GM12878 (cell line): ENCODE data around the gene ABCC5. TPM values are rescaled to one million over a fixed set of nuclear protein-coding genes. Genes with fewer than 3 reads are reported as not detected.

Experiments used
- ATAC-seq: fragments of 200-7000 bp; cut with Tn5 transposase; 3 replicates; pipeline ENCODE4 v1.9.1; 2020; ENCODE audit warnings: mild to moderate bottlenecking, moderate library complexity
- BruUV-seq: library from RNA; stranded (reverse); fragments of 400-500 nt; replicated peaks from 2 replicates; lab custom pipeline; 2021; lab: Mats Ljungman, UMichigan
- CTCF ChIA-PET: fragments of 300-600 bp; sonication (Branson Sonifier 250); formaldehyde crosslinking; extraction: SDS; loops from one replicate; lab custom pipeline; 2021; ENCODE audit warnings: inconsistent platforms; lab: Yijun Ruan, JAX
- POLR2A ChIA-PET: fragments of 350-600 bp; formaldehyde crosslinking; extraction: SDS; loops from one replicate; lab custom pipeline; 2021; ENCODE audit warnings: inconsistent platforms; lab: Charles Lee
- RAD21 ChIA-PET: fragments of 300-600 bp; sonication (Branson Sonifier 250); formaldehyde crosslinking; loops from one replicate; lab custom pipeline; 2023; ENCODE audit warnings: antibody characterized with exemption; ENCODE audit not compliant: unreplicated experiment; lab: Charles Lee
- SMC1A ChIA-PET: fragments of 300-600 bp; sonication (Branson Sonifier 250); formaldehyde crosslinking; loops from one replicate; lab custom pipeline; 2023; ENCODE audit not compliant: unreplicated experiment, uncharacterized antibody; lab: Charles Lee
- DNase-seq: peaks from one replicate; pipeline ENCODE4 v3.0.0-alpha.2; 2011; ENCODE audit warnings: low read depth, low spot score
- FAIRE-seq: peaks from 3 replicates; lab custom pipeline; 2011; peaks lifted over from hg19 to GRCh38; lab: Jason Lieb, UNC
- H2AFZ ChIP-seq: 2 replicates; pipeline ENCODE4 v1.6.0; 2011; ENCODE audit warnings: low read depth, low read length, control low read depth; ENCODE audit not compliant: control insufficient read depth
- H3K27ac ChIP-seq: 2 replicates; pipeline ENCODE4 v1.5.1; 2011; ENCODE audit warnings: control low read depth; ENCODE audit not compliant: control insufficient read depth, insufficient read depth
- H3K27me3 ChIP-seq, 2 experiments: replicated peaks in 1 of 2; 2 replicates each; pipeline versions ENCODE4 v1.6.0 to v1.6.1; 2011; ENCODE audit warnings: low read length in 1 of 2; ENCODE audit not compliant: control insufficient read depth in 2 of 2, insufficient read depth in 2 of 2
- H3K36me3 ChIP-seq, 2 experiments: 2 replicates each; pipeline ENCODE4 v1.5.1; 2011; ENCODE audit warnings: low read length in 1 of 2; ENCODE audit not compliant: control insufficient read depth in 2 of 2, insufficient read depth in 2 of 2
- H3K4me1 ChIP-seq: 2 replicates; pipeline ENCODE4 v1.6.1; 2011; ENCODE audit warnings: mild to moderate bottlenecking, low read length, moderate library complexity, mixed read lengths; ENCODE audit not compliant: control insufficient read depth, insufficient read depth
- H3K4me2 ChIP-seq: 2 replicates; pipeline ENCODE4 v1.6.0; 2011; ENCODE audit warnings: control low read depth; ENCODE audit not compliant: control insufficient read depth, insufficient read depth
- H3K4me3 ChIP-seq: fragments of 200-600 bp; sonication (generic); 2 replicates; pipeline ENCODE4 v1.5.1; 2016
- H3K79me2 ChIP-seq: 2 replicates; pipeline ENCODE4 v1.6.0; 2011; ENCODE audit warnings: low read length; ENCODE audit not compliant: control insufficient read depth, insufficient read depth
- H3K9ac ChIP-seq: 2 replicates; pipeline ENCODE4 v1.8.0; 2011; ENCODE audit warnings: low read length, control low read depth, mixed read lengths; ENCODE audit not compliant: control insufficient read depth, insufficient read depth
- H3K9me3 ChIP-seq: replicated peaks from 3 replicates; pipeline ENCODE4 v1.5.1; 2011; ENCODE audit warnings: mild to moderate bottlenecking, low read length; ENCODE audit not compliant: control insufficient read depth, insufficient read depth
- H4K20me1 ChIP-seq: 2 replicates; pipeline ENCODE4 v1.6.0; 2011; ENCODE audit not compliant: control insufficient read depth, insufficient read depth
- CHD1 ChIP-seq: IDR thresholded peaks from 2 replicates; pipeline ENCODE4 v1.6.1; 2012; ENCODE audit warnings: low read depth, low read length, improper control_type of control experiment
- IKZF2 ChIP-seq, 2 experiments: fragments of 450-650 bp; IDR thresholded peaks; 2 replicates each; pipeline ENCODE4 v1.6.1; 2017; ENCODE audit warnings: mild to moderate bottlenecking in 2 of 2, moderate library complexity in 2 of 2
- JUNB ChIP-seq: IDR thresholded peaks from 2 replicates; pipeline ENCODE4 v1.6.1; 2016; ENCODE audit warnings: antibody characterized with exemption, mild to moderate bottlenecking
- KDM1A ChIP-seq: fragments of 200-600 bp; sonication (generic); IDR thresholded peaks from 2 replicates; pipeline ENCODE4 v1.6.1; 2016; ENCODE audit warnings: borderline replicate concordance
- POLR2A ChIP-seq: IDR thresholded peaks from 2 replicates; pipeline ENCODE4 v1.6.1; 2011; ENCODE audit warnings: low read depth, mild to moderate bottlenecking, low read length
- RAD21 ChIP-seq: IDR thresholded peaks from 2 replicates; pipeline ENCODE4 v1.6.1; 2011; ENCODE audit warnings: mild to moderate bottlenecking, low read depth, low read length, moderate library complexity; ENCODE audit not compliant: insufficient read depth
- RBBP5 ChIP-seq: fragments of 200-600 bp; sonication (generic); conservative IDR thresholded peaks from 2 replicates; pipeline ENCODE4 v1.6.1; 2016
- RUNX3 ChIP-seq: IDR thresholded peaks from 2 replicates; pipeline ENCODE4 v1.6.1; 2012; ENCODE audit warnings: low read length, inconsistent platforms
- SREBF2 ChIP-seq: IDR thresholded peaks from 2 replicates; pipeline ENCODE4 v1.6.1; 2012; ENCODE audit warnings: mild to moderate bottlenecking, low read length
- STAT1 ChIP-seq: fragments of 450-650 bp; conservative IDR thresholded peaks from 2 replicates; pipeline ENCODE4 v1.6.1; 2014; ENCODE audit warnings: antibody characterized with exemption, mild to moderate bottlenecking
- WGBS: methylation state at CpG from one replicate; pipeline ENCODE4 v1.1.6; 2016; ENCODE audit warnings: low lambda C conversion rate; ENCODE audit not compliant: insufficient replicate concordance, insufficient coverage; ENCODE audit errors: missing lambda C conversion rate; 5-methylcytosine and 5-hydroxymethylcytosine counted together
- in situ Hi-C: fragments of 300-500 bp; cut with MboI; formaldehyde crosslinking; loops from 9 replicates; pipeline ENCODE4 v1.14.3; 2018; ENCODE audit warnings: mixed read lengths
- intact Hi-C: fragments of 100-400 bp; cut with micrococcal nuclease; formaldehyde crosslinking; loops from one replicate; pipeline ENCODE4 v1.14.2; 2022; ENCODE audit not compliant: unreplicated experiment
- polyA plus RNA-seq, 11 experiments: library from polyadenylated mRNA; depleted of rRNA in 4 of 11; unstranded in 6 of 11; stranded (reverse) in 5 of 11; fragments of >200 nt; fragmentation: Nextera tagmentation in 4 of 11; fragmentation: Illumina TruSeq in 1 of 11; extraction: Ambion mirVana in 4 of 11; extraction: Trizol in 1 of 11; gene quantifications; 1 replicate in 1 of 11; 2 replicates in 10 of 11; pipeline versions ENCODE4 v1.2.1 to v1.2.3, GENCODE V29; 2011 to 2016; ENCODE audit warnings: inconsistent platforms in 2 of 11, missing spikeins in 2 of 11, low read depth in 1 of 11
- total RNA-seq, 4 experiments: library from RNA; depleted of rRNA in 3 of 4; stranded (reverse); fragments of >200 nt in 3 of 4; fragmentation: Illumina TruSeq in 1 of 4; extraction: Trizol in 1 of 4; gene quantifications; 2 replicates each; pipeline versions ENCODE4 v1.2.1 to v1.2.3, GENCODE V29; 2013 to 2021
- TF ChIP-seq, protein P1 (sequence below): fragments of 150-350 bp; IDR thresholded peaks from 2 replicates; pipeline ENCODE4 v1.6.1; 2016; ENCODE audit warnings: low read depth, low read length
- TF ChIP-seq, protein P2 (sequence below): fragments of 450-650 bp; IDR thresholded peaks from 2 replicates; pipeline ENCODE4 v1.6.1; 2014; ENCODE audit warnings: mild to moderate bottlenecking
- TF ChIP-seq, protein P3 (sequence below): fragments of 450-650 bp; IDR thresholded peaks from 2 replicates; pipeline ENCODE4 v1.6.1; 2016; ENCODE audit warnings: mild to moderate bottlenecking

Gene ABCC5
- total and polyA plus RNA-seq, 10 of the 15 experiments (the other 5 are each of a cell fraction or from before 2014, with no cell fraction given): 6.0 to 17.8 (median 9.7) TPM

DNA sequence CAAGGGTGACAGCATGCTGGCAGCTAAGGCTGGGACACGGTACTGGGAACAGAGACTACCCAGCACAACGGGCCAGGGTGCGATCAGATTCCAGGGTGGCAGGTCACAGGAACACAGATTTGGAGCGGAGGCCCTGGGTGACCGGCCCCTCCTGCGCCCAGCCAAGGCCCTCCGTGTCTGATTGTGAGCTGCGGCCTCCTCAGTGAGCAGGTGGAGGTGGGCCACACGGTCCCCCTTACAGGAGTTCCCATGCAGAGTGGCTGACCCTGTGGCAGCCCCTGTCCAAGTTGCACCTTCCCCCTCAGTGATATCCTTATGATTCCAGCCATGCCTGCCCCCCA, 104.1 kb downstream of the ABCC5 start (continued):
- TF ChIP-seq, protein P1, sequence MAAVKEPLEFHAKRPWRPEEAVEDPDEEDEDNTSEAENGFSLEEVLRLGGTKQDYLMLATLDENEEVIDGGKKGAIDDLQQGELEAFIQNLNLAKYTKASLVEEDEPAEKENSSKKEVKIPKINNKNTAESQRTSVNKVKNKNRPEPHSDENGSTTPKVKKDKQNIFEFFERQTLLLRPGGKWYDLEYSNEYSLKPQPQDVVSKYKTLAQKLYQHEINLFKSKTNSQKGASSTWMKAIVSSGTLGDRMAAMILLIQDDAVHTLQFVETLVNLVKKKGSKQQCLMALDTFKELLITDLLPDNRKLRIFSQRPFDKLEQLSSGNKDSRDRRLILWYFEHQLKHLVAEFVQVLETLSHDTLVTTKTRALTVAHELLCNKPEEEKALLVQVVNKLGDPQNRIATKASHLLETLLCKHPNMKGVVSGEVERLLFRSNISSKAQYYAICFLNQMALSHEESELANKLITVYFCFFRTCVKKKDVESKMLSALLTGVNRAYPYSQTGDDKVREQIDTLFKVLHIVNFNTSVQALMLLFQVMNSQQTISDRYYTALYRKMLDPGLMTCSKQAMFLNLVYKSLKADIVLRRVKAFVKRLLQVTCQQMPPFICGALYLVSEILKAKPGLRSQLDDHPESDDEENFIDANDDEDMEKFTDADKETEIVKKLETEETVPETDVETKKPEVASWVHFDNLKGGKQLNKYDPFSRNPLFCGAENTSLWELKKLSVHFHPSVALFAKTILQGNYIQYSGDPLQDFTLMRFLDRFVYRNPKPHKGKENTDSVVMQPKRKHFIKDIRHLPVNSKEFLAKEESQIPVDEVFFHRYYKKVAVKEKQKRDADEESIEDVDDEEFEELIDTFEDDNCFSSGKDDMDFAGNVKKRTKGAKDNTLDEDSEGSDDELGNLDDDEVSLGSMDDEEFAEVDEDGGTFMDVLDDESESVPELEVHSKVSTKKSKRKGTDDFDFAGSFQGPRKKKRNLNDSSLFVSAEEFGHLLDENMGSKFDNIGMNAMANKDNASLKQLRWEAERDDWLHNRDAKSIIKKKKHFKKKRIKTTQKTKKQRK: no peak
- TF ChIP-seq, protein P2, sequence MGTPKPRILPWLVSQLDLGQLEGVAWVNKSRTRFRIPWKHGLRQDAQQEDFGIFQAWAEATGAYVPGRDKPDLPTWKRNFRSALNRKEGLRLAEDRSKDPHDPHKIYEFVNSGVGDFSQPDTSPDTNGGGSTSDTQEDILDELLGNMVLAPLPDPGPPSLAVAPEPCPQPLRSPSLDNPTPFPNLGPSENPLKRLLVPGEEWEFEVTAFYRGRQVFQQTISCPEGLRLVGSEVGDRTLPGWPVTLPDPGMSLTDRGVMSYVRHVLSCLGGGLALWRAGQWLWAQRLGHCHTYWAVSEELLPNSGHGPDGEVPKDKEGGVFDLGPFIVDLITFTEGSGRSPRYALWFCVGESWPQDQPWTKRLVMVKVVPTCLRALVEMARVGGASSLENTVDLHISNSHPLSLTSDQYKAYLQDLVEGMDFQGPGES: no peak
- TF ChIP-seq IKZF2 (IDR thresholded peaks at IDR 0.05) (no peak), POLR2A (no peak)

DNA sequence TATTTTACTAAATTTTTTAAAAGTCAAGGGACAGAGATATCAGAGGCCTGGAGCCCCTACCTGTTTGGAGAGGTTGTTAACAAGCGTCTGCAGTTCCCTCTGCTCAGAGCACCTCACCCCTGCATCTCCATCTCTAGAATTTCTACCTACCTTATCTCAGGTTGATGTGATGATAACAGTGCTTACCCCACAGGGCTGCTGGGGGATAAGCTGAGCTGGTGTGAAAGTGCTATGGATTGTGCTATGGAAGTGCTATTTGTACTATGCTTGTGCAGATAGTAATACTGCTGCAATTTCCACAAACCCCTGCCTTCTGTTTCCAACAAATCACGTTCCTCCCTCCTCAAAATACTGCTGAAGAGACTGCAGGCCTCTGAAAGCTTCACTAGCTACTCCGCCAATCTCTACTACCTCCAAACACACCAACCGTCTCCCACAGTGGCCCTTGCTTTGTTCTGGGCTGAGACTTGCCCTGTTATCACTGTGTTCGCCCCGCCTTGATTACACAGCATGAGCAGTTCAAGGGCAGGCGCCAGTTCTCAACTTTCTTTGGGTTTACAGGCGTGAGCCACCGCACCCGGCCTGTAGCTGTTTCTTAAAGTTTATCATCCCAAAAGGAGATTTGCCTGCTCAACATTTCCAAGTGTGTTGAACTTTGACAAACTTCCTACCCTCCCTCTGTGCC, 104.6 kb downstream of the ABCC5 start:
- H3K9me3 ChIP-seq: no peaks in the 10 kb centered on the region
- RAD21 ChIA-PET: interaction anchor here (2.8 kb wide), 1 partner anchor 105 kb away, joined by 7 read pairs; the partner anchor contains the start of gene ABCC5
- SMC1A ChIA-PET: no interaction called here
- in situ Hi-C loops: no loop called here
- no peak overlapping the region for H3K27ac ChIP-seq
- POLR2A ChIA-PET: interaction anchor here (0.6 kb wide), 1 partner anchor 905 kb away, joined by 3 read pairs; no protein-coding TSS in a partner anchor
- H3K9ac ChIP-seq: no peak overlapping the region
- CTCF ChIA-PET: interaction anchor here (0.7 to 1.7 kb wide), 2 partner anchors 9 to 15 kb away, joined by 3 read pairs; no protein-coding TSS in a partner anchor
- no peak overlapping the region for H3K4me3 ChIP-seq
- FAIRE-seq: no peak
- H2AFZ ChIP-seq: no peak overlapping the region
- H3K27me3 ChIP-seq: no peaks in the 10 kb centered on the region
- no peaks in the 10 kb centered on the region for H4K20me1 ChIP-seq
- no peak for ATAC-seq
- no peaks in the 10 kb centered on the region for H3K36me3 ChIP-seq
- no peak overlapping the region for H3K4me2 ChIP-seq
- intact Hi-C loops: no loop called here
- no TSS peak for BruUV-seq
- peaks cover 12% of the 10 kb centered on the region for H3K4me1 ChIP-seq
- WGBS: 81% methylated on average over 10 of the region's 10 CpGs
- TF ChIP-seq RAD21: no peak
- TF ChIP-seq RBBP5: no peak
- TF ChIP-seq KDM1A: no peak
- no peak for TF ChIP-seq STAT1
- no peak for TF ChIP-seq JUNB
- no peak for TF ChIP-seq SREBF2
- TF ChIP-seq, protein P1: no peak
- TF ChIP-seq, protein P3, sequence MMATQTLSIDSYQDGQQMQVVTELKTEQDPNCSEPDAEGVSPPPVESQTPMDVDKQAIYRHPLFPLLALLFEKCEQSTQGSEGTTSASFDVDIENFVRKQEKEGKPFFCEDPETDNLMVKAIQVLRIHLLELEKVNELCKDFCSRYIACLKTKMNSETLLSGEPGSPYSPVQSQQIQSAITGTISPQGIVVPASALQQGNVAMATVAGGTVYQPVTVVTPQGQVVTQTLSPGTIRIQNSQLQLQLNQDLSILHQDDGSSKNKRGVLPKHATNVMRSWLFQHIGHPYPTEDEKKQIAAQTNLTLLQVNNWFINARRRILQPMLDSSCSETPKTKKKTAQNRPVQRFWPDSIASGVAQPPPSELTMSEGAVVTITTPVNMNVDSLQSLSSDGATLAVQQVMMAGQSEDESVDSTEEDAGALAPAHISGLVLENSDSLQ: no peak
- no peak for TF ChIP-seq RUNX3
- no peak for TF ChIP-seq CHD1
- TF ChIP-seq, all 136 proteins: peak for 0
- H3K79me2 ChIP-seq: no peaks in the 10 kb centered on the region
- DNase-seq: no peak
